Cardiac fibroblast (primary cell): Measurements from ENCODE around the gene ATXN2.
"Not testable (repeated sequence)": the region's sequence is repeated elsewhere in the genome, so short reads cannot be mapped to it uniquely, and the experiment has no call there.

Experiments
- DNase-seq, 2 donors: peaks; one replicate each; pipeline versions ENCODE4 v3.0.0 to v3.0.0-alpha.2; 2010; ENCODE audit warnings: low read depth in 2 of 2
- H3K4me3 ChIP-seq, 2 donors: replicated peaks in 1 of 2; 1 replicate in 1 of 2; 2 replicates in 1 of 2; pipeline ENCODE4 v1.5.1; 2011; ENCODE audit warnings: low read depth in 2 of 2, low read length in 2 of 2, mild to moderate bottlenecking in 2 of 2, moderate library complexity in 1 of 2
- TF ChIP-seq, protein P1 (sequence below): IDR thresholded peaks from one replicate; pipeline ENCODE4 v1.5.1; 2011; ENCODE audit warnings: low read depth, mild to moderate bottlenecking, low read length, inconsistent platforms

Gene ATXN2

DNA sequence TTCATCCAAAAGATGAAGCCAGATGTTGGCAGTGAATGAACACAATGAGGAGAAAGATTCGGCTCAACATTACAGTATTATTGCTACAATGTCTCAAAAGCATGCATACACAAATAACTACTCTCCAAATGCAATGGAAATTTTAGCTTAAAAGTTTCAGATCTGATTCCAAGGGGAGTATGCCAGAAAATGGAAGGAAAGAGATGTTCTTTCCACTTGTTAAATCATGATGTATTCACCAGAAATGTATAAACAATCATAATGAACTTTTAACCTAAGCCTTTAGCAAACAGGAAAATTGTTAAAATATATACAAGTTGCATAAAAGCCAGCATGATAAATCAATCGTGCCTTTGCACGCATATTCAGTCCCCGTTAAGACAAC is 131.3 kb downstream of the ATXN2 start:
- no peak overlapping the region for H3K4me3 ChIP-seq
- TF ChIP-seq, protein P1, sequence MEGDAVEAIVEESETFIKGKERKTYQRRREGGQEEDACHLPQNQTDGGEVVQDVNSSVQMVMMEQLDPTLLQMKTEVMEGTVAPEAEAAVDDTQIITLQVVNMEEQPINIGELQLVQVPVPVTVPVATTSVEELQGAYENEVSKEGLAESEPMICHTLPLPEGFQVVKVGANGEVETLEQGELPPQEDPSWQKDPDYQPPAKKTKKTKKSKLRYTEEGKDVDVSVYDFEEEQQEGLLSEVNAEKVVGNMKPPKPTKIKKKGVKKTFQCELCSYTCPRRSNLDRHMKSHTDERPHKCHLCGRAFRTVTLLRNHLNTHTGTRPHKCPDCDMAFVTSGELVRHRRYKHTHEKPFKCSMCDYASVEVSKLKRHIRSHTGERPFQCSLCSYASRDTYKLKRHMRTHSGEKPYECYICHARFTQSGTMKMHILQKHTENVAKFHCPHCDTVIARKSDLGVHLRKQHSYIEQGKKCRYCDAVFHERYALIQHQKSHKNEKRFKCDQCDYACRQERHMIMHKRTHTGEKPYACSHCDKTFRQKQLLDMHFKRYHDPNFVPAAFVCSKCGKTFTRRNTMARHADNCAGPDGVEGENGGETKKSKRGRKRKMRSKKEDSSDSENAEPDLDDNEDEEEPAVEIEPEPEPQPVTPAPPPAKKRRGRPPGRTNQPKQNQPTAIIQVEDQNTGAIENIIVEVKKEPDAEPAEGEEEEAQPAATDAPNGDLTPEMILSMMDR = no peak
- DNase-seq = no peak

- TF ChIP-seq, protein P1 = no peak
- no peak overlapping the region for H3K4me3 ChIP-seq
- DNase-seq = peak in 1 of 2 donors; percentile 60
Measured at GRCh38 chr12:111467092-111467856, 131.8 kb downstream of the ATXN2 start.

DNA sequence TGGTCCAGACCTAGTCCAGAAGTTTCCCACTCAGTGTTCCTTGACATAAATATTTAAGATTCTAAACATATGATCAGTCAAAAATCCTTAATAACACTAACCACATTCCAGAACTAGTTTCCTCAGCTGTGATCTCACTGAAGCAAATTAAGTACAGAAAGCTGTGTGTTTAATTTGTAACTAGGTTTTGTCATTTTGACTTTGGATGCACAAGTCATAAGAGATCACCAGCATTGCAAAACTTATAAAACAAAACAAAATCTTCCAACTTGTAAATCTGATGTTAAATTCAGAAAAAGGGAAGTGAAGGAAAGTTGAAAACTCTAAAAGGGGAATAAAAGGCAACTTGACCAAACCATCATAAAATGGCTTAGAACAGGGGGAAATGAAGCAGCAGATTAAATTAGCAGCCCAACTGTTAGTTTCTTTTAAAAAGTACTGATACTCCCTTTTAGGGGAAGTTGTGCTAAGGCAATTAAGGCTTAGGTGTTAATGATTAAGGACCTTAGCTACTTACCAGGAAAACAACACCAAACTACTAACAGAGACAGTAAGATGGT is 136.8 kb downstream of the ATXN2 start:
- TF ChIP-seq, protein P1 = no peak
- peak; percentile 37 to 53 for DNase-seq
- H3K4me3 ChIP-seq = no peak overlapping the region

- H3K4me3 ChIP-seq, DNase-seq: not testable (repeated sequence)
Measured at GRCh38 chr12:111460111-111460510, 139.0 kb downstream of the ATXN2 start.

DNA sequence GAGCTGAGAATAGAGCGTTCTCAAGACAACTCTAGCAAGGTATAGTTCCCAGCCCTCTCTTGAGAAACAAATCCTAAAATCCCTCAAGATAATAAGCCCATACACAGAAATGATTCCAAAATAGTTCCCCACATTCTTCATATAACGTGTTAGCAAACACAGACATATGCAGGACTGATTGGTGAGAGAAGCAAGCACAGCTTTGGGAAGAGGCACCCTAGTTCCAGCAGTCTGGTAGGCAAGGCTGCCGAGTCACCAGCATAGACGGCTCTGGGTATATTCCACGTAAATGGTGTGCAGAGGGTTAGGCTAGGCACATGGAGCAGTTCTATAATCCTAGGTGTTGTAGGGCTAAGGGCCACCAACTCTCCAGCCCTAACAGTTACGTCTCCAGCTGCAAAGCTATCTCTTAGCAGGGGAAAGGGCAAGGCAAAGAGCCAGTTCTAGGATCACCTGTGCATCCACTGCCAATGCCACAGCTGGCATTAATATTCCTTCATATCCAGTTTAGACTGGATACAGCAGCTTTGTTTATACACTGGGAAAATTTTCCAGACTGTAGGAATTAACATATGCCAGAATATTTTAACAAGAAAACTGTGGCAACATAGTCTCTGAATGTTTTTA is 140.5 kb downstream of the ATXN2 start:
- TF ChIP-seq, protein P1 = no peak
- DNase-seq = no peak
- no peak overlapping the region for H3K4me3 ChIP-seq

DNA sequence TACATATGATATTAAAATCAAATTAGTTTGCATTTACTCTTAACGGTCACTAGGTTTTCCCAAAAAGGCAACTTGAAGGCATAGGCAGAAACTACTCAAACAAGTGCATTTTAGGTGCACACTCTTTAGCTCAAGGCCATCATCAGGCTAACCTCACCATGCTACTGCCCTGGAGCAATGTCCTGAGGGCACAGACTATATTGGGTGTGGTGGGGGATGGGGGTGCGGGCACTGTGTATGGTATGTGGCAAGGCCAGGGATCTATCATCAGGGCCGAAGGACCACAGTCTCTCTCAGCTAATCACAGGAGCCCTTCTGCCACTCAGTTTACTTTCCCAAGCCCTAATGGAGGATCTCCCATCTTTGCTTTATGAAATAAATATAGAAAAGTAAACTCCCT is 141.5 kb downstream of the ATXN2 start:
- TF ChIP-seq, protein P1 = no peak
- H3K4me3 ChIP-seq = no peak overlapping the region
- DNase-seq = no peak

DNA sequence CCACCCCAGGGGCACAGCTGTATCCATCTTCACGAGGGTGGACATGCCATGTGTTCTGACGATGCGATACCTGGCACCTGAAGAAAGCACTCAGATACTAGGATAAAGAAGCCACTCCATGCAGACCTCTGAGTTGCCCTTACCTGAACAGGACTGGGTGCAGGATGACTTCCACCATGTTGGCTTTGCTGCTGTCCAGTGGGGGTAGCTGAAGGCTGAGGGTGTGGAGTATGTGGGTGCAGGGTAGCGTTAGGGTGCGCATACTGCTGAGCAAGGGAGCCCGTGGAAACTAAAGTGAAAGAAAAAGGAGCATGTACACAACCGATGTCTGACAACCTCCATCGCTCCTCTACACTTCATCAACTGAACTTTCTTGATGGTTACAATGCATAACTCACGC is 142.0 kb downstream of the ATXN2 start:
- TF ChIP-seq, protein P1 = no peak
- DNase-seq = no peak
- no peak overlapping the region for H3K4me3 ChIP-seq
